ENCODE data around the gene SNX20.

Gene SNX20

GRCh38 chr16:50634947-50635346 lies 46.2 kb downstream of the SNX20 start:
- DNase-seq (ENCODE audit: low read depth, low spot score): no peak

DNA sequence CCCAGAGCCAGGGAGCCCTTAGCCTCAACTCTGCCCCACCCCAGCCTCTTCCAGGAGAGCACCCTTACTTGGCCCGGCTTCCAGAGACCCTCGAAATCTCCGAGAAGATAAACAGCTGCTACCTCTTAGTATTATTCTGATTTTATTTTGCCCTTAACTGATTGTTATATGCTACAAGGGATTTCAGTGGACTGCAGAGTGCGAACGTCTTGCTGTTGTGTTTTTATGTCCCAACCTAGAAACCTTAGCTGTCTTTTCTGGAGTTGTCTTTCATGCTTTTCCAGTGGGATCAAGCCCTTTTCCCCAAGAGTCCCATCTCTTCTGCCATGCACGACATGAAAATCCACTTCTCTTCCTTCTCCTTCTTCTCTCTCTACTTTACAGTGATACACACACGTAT lies 47.0 kb downstream of the SNX20 start:
- no peak for DNase-seq (ENCODE audit: low read depth, low spot score)

DNA sequence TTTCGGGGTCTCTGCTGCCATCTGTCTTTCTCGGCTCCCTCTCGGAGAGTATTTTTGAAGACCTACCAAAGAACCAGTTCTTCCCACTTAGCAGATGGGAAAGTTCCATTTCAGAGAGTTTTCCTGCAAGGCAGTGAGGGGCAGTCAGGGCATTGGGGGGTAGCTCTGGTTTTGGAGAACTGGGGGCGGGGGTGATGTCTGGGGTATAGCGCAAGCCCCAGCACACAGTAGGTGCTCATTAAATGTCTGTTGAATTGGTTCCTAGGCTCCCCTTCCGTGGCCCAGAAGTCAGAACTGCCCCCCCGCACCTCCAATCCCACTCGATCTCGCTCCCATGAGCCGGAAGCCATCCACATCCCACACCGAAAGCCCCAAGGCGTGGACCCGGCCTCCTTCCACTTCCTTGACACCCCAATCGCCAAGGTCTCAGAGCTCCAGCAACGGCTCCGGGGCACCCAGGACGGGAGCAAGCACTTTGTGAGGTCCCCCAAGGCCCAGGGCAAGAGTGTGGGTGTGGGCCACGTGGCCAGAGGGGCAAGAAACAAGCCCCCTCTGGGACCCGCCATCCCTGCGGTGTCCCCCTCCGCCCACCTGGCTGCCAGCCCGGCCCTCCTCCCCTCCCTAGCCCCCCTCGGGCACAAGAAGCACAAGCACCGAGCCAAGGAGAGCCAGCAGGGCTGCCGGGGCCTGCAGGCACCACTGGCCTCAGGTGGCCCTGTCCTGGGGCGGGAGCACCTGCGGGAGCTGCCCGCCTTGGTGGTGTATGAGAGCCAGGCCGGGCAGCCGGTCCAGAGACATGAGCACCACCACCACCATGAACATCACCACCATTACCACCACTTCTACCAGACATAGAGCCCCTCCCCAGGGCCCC lies 47.9 kb downstream of the SNX20 start:
- no peak for DNase-seq (ENCODE audit: low read depth, low spot score)

DNA sequence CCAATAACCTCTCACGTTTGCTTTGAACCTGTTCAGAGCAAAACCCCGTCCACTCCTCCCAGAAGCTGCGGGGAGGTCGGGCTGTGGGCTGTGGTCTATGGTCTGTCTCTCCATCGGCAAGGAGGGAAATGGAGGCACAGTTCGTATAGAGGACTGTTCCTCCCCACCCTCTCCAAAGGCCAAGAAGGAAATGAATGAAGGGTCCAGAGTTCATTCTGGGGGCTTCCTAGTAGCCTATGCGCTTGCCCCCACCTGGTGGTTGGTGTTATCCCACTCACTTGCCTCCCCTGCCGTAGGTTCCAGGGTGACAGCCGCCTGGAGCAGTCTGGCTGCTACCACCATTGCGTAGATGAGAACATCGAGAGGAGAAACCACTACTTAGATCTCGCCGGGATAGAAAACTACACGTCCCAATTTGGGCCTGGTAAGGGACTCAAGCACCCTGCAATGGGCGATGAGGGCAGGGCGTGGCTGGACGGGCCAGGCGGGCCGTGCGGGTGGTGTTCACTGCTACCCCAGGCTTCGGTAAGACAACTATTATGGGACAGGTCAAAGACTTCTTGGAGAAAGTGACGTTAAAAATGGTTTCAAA lies 49.0 kb downstream of the SNX20 start:
- no peak for DNase-seq (ENCODE audit: low read depth, low spot score)

DNA sequence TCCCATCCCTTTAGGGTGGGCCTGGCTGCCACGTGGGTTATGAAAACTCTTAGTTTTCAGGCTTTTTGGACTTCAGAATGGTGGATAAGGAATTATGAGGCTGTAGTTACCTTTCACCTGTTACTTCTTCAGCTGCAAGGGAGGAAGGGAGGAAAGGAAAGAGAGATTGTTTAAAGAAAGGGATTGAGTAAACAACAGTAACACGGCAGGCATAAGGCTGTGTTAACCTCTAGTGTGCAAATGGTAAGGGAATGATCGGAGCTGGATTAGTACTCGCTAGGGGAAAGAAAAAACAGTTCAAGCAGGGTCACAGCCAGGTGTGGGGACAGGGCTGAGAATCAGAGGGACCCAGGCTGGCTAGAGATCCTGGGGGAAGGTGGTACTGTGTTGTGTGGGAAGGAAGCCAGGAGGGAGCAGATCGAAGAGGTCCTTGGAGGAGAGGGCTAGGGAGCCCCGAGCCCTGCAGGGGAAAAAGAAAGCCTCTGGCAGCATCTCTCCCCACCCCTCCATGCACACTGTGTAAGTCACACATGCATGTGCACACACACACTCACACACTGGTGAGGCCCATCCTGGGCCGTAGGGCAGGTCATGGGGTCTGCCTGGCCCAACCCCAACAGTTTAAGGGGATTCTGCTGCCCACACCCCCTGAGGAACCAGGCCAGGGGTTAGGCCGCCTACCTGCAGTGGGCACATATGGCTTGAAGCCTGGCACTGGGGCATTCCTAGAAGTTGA lies 49.7 kb downstream of the SNX20 start:
- no peak for DNase-seq (ENCODE audit: low read depth, low spot score)

- DNase-seq (ENCODE audit: low read depth, low spot score): no peak
These were observed 50.6 kb downstream of the SNX20 start for GRCh38 chr16:50630394-50631020.

- no peak for DNase-seq (ENCODE audit: low read depth, low spot score)
These were observed 51.8 kb downstream of the SNX20 start for GRCh38 chr16:50629334-50629733.

DNA sequence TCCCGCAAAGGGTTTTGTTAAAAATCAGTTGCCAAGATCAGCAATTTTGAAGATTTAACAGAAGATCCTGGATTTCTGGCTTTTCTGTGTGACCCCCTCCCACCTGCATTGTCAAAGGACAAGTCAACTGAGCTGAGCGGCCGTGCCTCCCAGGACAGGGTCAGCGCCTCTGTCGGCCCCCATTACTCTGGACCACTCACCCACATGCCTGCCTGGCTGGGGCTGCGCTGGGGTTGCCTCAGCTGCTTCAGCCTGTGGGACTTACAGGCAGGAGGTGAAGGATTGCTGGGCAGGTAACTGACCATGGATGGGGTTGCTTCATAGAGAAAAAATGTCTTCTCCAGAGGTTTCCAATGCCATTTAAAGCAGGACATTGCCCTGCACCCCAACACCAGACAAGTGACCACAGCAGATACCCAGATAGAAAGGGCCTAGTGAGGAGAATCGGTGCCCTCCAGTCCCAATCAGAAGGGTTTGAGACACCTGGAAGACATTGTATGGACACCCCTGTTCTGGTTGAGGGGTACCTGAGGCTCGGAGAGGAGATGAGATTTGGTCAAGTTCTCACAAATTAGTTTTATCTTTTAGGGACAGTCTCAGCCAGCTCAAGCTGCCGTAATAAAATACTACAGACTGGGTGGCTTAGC lies 52.8 kb downstream of the SNX20 start:
- DNase-seq (ENCODE audit: low read depth, low spot score): no peak

DNA sequence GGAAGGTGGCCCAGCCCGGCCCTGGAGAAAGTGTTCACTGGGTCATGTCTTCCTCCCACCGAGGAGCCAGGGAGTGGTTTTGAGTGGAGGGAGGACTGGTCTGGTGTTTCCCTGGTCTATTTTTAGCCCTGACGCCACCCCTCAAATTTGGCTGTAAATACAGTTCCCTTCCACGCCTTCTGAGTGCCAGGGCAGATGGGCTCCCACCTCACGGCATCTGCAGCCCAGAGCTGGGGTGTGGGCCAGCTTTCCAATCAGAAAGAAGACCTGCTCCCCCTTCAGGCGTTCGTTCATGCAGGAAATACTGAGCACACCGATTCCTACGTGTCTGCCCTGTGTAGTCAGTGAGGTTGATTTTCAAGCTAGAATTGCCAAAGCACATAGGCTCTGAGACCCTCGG lies 53.7 kb downstream of the SNX20 start:
- DNase-seq (ENCODE audit: low read depth, low spot score): peak; percentile 44

DNA sequence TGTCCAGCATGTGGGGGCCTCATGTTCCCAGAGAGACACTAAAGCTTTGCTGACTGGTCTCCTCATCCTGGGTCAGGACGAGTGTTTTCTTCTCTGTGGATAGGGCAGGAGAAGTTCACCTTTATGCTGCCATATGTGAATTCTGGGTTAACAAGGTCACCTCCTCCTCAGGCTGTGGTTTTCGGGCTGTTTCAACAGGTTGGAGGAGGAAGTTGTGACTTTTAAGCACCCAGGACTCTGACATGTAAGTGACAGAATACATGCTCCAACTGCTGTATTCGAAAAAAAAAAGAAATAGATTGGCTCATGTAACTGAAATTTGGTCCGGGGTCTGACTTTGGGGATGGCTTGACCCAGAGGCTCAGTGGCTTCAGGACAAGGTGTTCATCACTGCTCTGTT lies 54.2 kb downstream of the SNX20 start:
- DNase-seq (ENCODE audit: low read depth, low spot score): no peak

DNA sequence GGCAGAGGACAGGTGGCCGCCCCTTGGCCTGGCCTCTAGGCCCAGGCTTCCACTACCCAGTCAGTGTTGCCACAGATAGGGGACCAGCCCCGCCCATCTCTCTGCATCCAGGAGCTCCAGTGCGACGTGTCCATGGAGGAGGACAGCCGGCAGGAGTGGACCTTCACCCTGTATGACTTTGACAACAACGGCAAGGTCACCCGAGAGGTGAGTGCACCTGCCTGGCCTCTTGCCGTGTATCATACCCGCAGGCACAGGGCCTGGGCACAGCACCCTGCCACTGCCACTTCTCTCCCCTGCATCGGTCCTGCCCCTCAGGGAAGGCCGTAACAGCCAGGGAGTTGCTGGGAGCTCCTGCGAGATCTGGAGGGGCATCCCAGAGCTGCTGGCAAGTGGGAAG lies 55.7 kb downstream of the SNX20 start:
- DNase-seq (ENCODE audit: low read depth, low spot score): no peak

GRCh38 chr16:50624449-50624970 lies 56.6 kb downstream of the SNX20 start:
- DNase-seq (ENCODE audit: low read depth, low spot score): no peak

DNA sequence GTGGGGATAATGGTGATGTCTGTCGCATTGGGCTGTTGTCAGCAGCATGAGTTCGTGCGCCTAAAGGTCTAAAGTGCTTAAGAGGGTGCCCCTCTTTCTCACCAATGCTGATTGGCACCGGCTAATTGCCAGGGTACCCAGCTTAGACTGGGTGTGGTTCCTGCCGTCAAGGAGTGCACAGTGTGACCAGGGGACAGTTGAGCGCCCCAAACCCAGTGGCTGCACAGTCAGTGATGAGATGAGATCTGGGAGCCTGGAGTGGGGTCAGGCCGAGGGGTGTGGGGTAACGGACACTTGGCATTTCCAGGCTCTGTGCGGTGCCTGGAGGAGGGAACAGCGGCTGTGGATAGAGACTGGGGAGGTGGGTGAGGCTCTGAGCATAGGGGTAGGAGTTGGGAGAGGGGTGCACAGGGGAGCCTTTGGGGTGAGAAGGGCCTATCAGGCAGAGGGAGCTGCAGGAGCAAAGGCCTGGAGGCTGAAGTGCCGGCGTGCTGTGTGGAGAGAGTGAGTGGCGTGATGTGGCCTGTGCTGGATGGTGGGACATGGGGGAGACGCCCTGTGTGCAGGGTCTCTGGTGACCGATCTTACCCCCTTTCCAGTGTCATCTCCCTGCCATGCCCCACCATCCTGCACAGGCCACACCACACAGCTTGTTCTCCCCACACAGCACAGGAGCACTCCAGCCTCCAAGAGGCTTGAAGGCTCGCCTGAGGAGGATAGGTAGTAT lies 58.3 kb downstream of the SNX20 start:
- no peak for DNase-seq (ENCODE audit: low read depth, low spot score)

DNA sequence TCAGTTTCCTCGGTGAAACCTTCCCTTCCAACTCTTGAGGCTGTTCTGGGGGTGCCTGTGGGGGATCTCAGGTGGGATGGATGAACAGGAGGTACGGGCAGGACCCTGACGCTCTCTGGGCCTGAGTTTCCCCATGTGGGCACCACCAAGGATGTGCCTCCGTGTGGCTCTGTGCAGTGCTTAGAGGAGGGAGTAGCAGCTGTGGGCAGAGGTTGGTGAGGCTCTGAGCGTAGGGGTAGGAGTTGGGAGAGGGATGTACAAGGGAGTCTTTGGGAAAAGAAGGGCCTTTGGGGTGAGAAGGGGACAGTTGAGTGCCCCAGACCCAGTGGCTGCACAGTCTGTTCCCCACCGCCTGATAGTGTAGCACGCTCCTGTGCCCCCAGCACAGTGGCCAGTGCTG lies 59.1 kb downstream of the SNX20 start:
- DNase-seq (ENCODE audit: low read depth, low spot score): no peak
